Mesothelial cell of epicardium (in vitro differentiated cells): ENCODE data around the gene HES4. TPM values are rescaled to one million over a fixed set of nuclear protein-coding genes. Genes with fewer than 3 reads are reported as not detected.

ENCODE experiments used
- DNase-seq, 2 experiments: peaks; one replicate each; pipeline ENCODE4 v3.0.0; 2021; ENCODE audit warnings: low spot score in 2 of 2; ENCODE audit not compliant: unreplicated experiment in 2 of 2
- H3K27ac Mint-ChIP-seq: 2 replicates; pipeline ENCODE4 v1.8.0; 2021; ENCODE audit warnings: mixed read lengths
- H3K27me3 Mint-ChIP-seq: 2 replicates; pipeline ENCODE4 v1.8.0; 2021; ENCODE audit warnings: low read depth, mixed read lengths
- H3K36me3 Mint-ChIP-seq: 2 replicates; pipeline ENCODE4 v1.8.0; 2021; ENCODE audit warnings: mixed read lengths
- H3K4me1 Mint-ChIP-seq: 2 replicates; pipeline ENCODE4 v1.8.0; 2021; ENCODE audit warnings: mixed read lengths
- H3K4me3 Mint-ChIP-seq: 2 replicates; pipeline ENCODE4 v1.8.0; 2021; ENCODE audit warnings: mild to moderate bottlenecking, moderate library complexity, mixed read lengths
- H3K9me3 Mint-ChIP-seq: 2 replicates; pipeline ENCODE4 v1.8.0; 2021; ENCODE audit warnings: mixed read lengths
- CTCF ChIP-seq: fragments of 200-600 bp; sonication (generic); IDR thresholded peaks from one replicate; pipeline ENCODE4 v1.5.0; 2021; ENCODE audit warnings: antibody characterized with exemption; ENCODE audit not compliant: unreplicated experiment
- total RNA-seq: library from RNA; stranded (reverse); gene quantifications from 3 replicates; pipeline ENCODE4 v1.2.1, GENCODE V29; 2021

The HES4 gene
- total RNA-seq, 1 donor from 2014 or later = 92.0 TPM

DNA sequence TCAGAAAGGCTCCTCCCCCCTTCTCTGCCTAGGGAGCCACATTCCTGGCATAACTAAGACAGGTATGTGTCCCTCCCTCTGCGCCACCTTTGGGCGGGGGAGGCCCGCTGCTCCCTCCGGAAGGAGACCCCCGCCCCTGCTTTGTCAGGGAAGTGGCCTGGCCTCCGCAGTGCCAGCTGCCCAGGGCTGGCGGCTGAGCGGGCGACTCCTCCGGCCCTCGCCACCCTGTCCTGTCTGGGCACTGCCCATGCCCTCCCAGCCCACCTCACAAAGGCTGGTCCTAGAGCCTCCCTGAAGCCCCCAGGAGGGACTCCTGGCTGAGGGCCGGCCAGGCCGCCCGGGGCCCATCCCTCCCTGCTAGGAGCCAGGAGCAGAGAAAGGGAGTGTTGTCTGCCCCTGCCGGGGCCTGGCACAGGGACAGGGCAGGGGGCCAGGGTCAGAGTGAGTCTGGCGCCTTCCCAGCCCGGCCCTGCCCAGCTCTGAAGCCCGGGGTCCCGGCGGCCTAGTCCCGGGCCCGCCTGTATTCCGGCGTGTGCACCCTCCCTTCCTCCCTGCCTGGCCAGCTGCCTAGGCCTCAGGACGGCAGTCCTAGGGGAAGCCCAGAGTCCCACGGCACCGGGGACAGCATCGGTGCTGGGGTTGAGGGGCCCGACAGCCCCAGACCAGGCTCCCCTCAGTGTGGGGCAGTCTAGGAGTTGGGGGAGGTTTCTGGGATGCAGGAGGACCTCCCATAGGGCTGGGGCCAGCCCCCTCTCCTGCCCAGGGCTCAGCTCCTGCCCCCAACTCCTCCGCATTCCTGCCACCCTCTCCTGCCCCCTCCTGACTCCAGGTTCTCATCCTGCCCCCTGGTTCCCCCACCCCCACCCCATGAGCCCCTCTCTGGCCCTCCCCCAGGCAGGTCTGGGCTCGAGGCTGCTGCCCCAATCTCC is 25.1 kb upstream of the HES4 start:
- peak; percentile 69 to 78 for DNase-seq
- no peaks in the 10 kb centered on the region for H3K27me3 Mint-ChIP-seq
- H3K27ac Mint-ChIP-seq = peak overlapping the region; percentile 87
- no peaks in the 10 kb centered on the region for H3K9me3 Mint-ChIP-seq
- no peak for TF ChIP-seq CTCF
- peaks cover 38% of the 10 kb centered on the region for H3K4me1 Mint-ChIP-seq
- peak overlapping the region; percentile 38 for H3K4me3 Mint-ChIP-seq
- no peaks in the 10 kb centered on the region for H3K36me3 Mint-ChIP-seq

GRCh38 chr1:1024149-1024770 is 24.4 kb upstream of the HES4 start:
- H3K27me3 Mint-ChIP-seq = no peaks in the 10 kb centered on the region
- H3K36me3 Mint-ChIP-seq = no peaks in the 10 kb centered on the region
- TF ChIP-seq CTCF = no peak
- H3K4me1 Mint-ChIP-seq = peaks cover 38% of the 10 kb centered on the region
- H3K9me3 Mint-ChIP-seq = no peaks in the 10 kb centered on the region
- peak overlapping the region; percentile 38 for H3K4me3 Mint-ChIP-seq
- H3K27ac Mint-ChIP-seq = peak overlapping the region; percentile 87
- DNase-seq = no peak

DNA sequence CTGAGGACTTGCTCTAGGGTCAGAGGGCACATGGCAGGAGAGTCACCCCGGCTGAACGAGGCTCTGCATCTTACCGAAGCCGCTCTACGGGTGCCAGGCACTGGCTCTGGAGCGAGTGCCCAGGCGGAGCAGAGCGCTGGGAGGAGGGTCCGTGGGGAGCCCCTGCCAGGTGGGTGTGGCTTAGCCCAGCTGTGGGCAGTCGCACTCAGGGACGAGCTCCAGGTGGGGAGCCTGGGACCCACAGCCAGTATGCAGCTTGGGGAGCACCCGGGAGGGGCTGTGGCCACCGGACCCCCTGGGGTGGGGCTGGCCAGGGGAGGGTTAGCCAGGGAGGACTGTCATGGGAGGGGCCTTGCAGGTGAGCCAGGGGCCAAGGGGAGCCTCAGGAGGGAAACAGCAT is 23.8 kb upstream of the HES4 start:
- TF ChIP-seq CTCF = no peak
- Mint-ChIP-seq H3K9me3 (no peaks in the 10 kb centered on the region), H3K27me3 (no peaks in the 10 kb centered on the region), H3K36me3 (no peaks in the 10 kb centered on the region), H3K4me3 (no peak overlapping the region), H3K4me1 (peaks cover 38% of the 10 kb centered on the region), H3K27ac (peak overlapping the region; percentile 79)
- DNase-seq = no peak

- Mint-ChIP-seq H3K4me3 (peak overlapping the region; percentile 78), H3K36me3 (no peaks in the 10 kb centered on the region), H3K9me3 (no peaks in the 10 kb centered on the region), H3K4me1 (peaks cover 37% of the 10 kb centered on the region), H3K27me3 (no peaks in the 10 kb centered on the region), H3K27ac (peak overlapping the region; percentile 25)
- DNase-seq = no peak
- no peak for TF ChIP-seq CTCF
These were observed 22.6 kb upstream of the HES4 start for GRCh38 chr1:1022302-1023009.

DNA sequence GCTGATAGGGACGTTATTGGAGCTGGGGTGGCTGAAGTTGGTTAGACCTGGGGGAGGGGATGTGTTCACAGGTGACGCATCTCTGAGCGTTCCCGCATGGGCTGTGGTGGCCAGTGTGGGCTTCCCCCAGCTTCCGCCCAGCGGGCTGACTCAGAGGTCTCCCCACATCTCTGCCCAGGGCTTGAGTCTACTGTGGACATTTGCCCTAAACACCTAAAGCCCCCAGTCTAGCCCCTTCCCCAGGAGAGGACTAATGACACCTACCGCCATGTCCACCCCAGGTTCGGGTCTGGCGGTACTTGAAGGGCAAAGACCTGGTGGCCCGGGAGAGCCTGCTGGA is 22.0 kb upstream of the HES4 start:
- H3K36me3 Mint-ChIP-seq = peaks cover 3% of the 10 kb centered on the region
- no peak for DNase-seq
- no peak overlapping the region for H3K27ac Mint-ChIP-seq
- no peak for TF ChIP-seq CTCF
- peaks cover 38% of the 10 kb centered on the region for H3K4me1 Mint-ChIP-seq
- H3K27me3 Mint-ChIP-seq = no peaks in the 10 kb centered on the region
- H3K9me3 Mint-ChIP-seq = no peaks in the 10 kb centered on the region
- peak overlapping the region; percentile 78 for H3K4me3 Mint-ChIP-seq
